ENCODE measurements around the gene TMEM121.

Gene TMEM121

DNA sequence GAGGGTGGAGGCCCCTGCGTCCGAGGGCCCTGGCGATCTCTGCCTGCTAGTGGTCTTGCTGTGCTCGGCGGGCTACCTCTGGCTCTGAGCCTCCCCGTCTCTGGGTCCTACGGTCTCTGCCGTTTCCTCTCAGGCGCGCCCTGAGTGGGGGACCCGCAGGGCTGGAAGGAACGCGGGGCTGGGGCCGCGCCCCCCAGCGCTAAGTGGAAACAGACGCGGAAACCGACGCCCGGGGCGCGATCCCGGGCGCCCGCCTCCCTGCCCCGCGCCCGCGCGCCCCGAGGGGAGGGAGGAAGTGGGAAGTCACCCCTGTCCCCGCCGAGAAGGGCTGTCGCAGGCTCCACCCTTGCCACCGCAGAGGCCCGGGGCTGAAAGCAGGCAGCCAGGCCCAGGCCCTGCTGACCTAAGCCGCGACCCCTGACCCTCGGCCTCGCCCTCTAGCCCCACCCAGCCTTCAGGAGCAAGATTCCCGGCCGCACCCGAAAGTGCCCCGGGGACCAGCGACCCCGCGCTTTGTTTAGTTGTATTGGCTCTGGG is 38.9 kb upstream of the TMEM121 start:
- DNase-seq (ENCODE audit: low read depth): no peak

DNA sequence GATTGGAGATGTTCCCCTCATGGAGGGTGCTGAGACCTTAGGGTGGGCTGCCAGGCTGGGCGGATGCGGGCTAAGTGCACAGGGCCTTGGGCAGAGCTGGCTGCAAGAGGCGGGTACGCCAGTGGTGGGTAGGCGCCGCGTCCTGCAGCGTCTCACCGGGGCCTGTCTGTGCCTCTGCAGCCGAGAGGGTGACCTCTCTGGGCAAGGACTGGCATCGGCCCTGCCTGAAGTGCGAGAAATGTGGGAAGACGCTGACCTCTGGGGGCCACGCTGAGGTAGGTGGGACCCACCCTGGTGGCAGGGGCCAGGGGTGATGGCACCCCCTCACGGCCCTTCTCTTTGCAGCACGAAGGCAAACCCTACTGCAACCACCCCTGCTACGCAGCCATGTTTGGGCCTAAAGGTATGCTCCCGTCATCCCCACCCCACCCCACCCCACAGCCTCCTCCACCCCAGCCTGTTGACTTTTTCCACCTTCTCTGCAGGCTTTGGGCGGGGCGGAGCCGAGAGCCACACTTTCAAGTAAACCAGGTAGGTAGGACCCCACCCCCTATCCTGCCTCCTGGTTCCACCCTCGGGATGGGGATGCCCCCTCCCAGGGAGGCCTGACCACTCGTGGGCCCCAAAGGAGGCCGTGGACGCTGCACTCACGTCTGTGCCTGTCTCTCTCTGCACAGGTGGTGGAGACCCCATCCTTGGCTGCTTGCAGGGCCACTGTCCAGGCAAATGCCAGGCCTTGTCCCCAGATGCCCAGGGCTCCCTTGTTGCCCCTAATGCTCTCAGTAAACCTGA is 38.2 kb upstream of the TMEM121 start:
- no peak for DNase-seq (ENCODE audit: low read depth)

DNA sequence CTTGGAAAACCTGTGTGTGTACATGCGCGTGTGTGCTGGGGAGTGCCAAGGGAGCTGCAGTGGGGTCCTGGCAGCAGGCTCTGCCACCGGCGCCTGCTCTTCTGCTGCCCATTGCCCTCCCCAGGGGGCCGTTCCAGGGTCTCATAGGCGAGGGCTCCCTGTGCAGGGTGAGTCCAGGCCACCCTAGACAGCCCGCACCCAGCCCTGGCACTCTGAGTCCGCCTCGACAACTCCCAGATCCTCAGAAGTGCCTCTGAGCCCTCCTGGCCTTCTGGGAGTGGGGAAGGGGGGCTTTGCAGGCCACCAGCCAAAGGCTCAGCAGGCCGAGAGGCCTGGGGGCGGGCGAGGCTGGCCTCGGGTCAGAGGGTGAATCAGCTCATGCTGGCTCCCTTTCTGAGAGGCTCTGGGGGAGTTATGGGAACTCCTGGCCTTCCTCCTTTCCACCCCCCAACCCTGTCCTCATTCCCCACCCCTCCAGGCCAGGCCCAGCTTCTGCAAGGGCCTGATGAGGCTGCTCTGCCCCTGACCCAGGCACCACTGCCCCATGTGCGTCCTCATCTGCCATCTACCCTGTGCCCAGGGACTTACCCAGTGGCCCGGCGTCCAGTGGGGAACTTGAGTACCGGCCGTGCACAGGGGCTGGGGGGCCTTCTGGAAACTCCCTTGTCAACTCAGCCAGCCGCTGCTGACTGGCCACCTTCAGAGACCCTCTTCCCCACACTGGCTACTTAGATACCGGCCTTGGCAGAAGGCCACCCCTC is 37.4 kb upstream of the TMEM121 start:
- no peak for DNase-seq (ENCODE audit: low read depth)

DNA sequence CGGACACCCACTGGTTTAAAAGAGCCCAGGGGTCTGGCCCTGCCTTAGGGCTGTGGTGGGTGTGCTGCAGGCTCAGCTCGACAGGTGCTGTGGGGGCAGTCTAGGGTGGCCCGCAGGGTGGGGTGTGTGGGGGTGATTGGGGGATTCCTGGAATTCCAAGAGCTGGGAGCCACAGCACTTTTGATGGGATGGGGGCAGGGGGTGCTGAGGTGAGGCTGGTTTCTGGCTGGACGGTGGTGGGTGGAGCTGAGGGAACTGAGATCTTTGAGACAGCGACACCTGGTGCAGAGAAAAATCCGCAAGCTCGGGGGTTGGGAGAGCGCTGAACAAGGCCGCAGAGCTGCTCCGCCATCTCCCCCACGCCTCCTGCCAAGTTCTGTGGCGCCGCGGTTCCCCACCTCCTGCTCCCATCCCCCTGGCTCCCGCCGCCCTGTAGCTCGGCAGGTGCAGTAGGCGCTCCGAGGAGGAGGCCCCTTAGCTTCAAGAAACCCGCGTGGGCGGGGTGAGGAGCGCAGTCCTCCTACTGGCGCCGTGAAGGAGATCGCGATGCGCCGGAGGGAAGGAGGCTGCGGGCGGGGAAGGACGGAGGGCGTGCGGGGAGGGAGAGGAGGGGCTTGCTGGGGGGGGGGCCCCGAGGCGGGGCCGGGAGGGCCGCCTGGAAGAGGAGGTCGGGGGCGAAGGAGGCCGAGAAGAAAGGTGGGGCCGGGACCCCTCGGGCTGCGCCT is 36.7 kb upstream of the TMEM121 start:
- no peak for DNase-seq (ENCODE audit: low read depth)

- no peak for DNase-seq (ENCODE audit: low read depth)
These were observed 36.2 kb upstream of the TMEM121 start for GRCh38 chr14:105490267-105490571.

DNA sequence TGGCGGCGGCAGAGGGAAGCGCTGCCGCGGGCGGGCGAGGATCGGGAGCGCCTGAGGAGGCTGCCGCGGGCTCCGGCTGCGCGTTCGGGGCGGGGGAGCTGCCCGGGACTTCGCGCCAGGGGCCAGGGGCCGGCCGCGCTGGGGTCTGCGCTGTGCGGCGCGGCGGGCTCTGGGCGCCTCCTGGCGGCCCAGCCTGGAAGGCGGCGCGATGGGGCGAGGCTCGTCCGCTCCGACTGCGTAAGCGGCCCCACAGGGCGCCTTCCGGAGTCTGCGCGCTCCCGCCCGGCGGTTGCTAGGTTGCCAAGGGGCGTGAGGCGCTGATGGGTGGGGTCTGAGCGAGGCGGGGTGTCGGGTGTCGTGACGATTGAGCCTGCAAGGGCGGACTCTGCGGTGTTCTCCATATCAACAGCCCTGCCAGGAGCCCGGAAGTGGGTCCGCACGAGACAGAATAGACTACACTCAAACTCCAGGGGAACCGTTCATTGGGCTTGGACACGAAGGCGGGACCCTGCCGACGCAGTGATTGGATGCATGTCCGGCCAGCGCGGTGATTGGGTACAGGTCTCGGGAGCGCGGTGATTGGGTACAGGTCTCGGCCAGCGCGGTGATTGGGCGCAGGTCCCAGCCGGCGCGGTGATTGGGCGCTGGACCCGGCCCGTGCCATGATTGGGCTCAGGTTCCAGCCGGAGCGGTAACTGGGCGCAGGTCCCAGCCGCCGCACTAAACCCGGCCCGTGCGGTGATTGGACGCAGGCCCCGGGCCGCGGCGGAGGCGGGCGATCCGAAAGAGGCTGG is 35.6 kb upstream of the TMEM121 start, which contains the start of gene TEDC1:
TEDC1 (plus strand) TSS at position 675 of the 794 bp plus-strand sequence. CDS start 130 bp downstream, outside the sequence.
- peak; percentile 100 for DNase-seq (ENCODE audit: low read depth)

- no peak for DNase-seq (ENCODE audit: low read depth)
These were observed 34.9 kb upstream of the TMEM121 start for GRCh38 chr14:105491366-105491973.

GRCh38 chr14:105492031-105492970 is 34.1 kb upstream of the TMEM121 start:
- no peak for DNase-seq (ENCODE audit: low read depth)

- no peak for DNase-seq (ENCODE audit: low read depth)
These were observed 33.2 kb upstream of the TMEM121 start for GRCh38 chr14:105492971-105493871.

DNA sequence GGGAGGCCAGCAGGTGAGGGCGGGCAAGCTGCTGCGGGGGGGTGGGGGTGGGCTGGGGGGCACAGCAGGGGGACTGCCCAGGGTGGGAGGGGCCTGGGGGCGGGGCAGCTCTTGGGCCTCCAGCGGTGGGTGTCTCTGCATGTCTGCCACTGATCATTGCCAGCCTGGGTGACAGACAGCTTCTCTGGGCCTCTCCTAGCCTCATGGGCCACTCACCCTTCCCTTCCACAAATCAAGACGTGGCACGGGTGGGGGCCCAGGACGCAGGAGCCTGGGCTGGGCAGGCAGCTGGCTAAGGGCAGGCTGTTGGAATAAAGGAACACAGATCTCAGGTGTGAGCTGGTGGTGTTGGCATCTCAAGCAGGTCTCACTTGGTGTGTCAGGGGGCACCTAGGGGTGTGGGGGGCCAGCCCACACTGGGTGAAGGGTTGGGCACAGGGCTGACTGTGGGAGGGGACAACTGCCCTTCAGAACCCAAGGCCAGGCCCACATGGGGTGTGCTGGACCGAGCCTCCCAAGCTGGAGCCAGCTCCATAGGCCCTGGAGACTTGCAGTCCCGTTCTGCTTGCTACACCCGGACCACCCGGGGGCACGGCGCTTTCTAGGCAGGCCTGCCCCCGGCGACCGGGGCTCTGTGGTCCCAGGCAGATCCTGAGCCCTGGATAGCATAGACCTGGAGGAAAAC is 32.3 kb upstream of the TMEM121 start:
- DNase-seq (ENCODE audit: low read depth): no peak

DNA sequence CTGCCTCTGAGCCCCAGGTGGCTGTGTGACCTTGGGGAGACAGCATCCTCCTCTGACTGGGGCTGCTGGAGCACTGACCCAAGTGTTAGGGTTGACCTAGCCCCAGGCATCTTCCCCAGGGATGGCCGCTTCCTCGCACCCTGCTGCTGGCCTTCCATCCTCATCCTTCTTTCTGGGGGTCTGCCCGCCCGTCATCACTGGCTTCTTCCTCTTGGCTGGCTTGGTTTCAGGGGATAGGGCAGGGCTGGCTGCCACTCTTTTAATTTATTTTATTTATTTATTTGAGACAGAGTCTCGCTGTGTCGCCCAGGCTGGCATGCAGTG is 31.8 kb upstream of the TMEM121 start:
- no peak for DNase-seq (ENCODE audit: low read depth)

DNA sequence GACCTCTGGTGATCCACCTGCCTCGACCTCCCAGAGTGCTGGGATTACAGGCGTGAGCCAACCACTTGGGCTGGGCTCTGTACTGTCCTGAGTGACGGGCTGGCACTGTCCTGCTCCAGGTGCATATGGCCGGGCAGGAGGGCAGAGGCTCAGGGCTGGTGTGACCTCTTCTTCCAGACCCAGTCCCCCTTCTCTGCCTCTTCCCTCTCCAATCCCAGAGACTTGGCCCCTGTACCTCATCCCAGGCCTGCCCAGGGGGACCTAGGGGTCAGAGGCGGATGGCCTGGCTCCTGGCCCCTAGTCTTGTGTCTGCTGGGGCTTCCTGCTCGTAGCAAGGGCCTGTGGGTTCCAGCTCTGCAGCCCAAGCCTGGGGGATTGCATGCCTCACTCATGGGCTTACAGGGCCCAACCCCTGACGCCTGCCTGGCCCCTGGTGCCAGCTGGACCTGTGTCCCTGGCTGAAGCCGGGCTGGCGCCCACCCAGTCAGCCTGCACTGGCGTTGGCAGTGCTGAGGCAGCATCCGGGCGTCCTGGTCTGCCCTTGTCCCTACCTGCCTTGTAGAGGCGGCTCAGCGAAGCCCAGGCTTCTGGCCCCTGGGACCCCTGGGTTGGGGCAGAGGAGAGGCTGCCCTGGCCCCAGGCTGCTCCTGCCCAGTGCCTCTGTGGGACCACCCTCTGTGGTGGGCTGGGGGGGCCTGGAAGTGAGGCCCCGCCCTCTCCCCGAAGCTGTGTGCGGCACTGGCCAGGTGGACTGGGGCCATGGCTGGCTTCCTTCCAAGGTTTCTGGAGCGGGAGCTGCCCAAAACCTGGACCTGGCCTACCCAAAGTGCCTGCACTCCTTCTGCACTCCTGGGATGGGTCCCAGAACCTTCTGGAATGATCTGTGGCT is 31.0 kb upstream of the TMEM121 start:
- DNase-seq (ENCODE audit: low read depth): no peak

GRCh38 chr14:105495990-105496830 is 30.2 kb upstream of the TMEM121 start:
- no peak for DNase-seq (ENCODE audit: low read depth)

- DNase-seq (ENCODE audit: low read depth): no peak
These were observed 29.4 kb upstream of the TMEM121 start for GRCh38 chr14:105496831-105497591.

DNA sequence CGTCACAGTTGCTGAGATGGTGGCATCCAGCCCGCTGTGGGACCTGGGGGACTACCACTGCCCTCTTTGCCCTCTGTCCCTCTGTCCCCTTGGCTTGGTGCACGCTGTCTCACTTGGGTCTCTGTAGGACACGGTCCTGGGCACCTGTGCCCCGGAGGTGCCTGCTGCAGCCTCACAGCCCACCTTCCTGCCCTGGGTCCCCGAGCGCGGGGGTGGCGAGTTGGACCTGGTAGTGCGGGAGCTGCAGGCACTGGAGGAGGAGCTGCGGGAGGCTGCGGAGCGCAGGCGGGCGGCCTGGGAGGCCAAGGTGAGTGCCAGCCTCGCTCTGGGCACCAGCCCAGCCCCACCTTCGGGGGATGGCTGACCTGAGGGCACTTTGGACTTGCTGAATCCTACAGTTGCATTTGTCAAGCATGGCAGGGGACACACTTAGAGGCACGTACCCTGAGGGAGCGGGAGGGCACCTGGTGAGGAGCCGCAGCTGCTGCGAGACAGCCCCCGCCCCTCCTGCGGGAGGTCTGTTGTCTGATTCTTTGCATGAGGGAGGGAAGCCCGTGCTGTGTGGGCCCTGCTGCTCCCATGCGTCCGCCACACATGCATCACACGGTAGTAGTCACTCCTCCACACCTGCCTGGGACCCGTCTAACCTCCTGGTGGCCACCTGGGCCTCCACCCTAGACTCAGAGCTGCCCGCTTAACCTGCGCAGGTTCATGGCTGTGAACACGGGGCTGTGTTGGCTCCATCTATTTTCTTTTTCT is 28.5 kb upstream of the TMEM121 start:
- no peak for DNase-seq (ENCODE audit: low read depth)
